K562 (cell line): Measurements from ENCODE around the gene OLFML3. TPM values are rescaled to one million over a fixed set of nuclear protein-coding genes. Genes with fewer than 3 reads are reported as not detected.
"Not testable (repeated sequence)": the region's sequence is repeated elsewhere in the genome, so short reads cannot be mapped to it uniquely, and the experiment has no call there.

Source experiments
- ATAC-seq: fragments of 200-7000 bp; cut with Tn5 transposase; 3 replicates; pipeline ENCODE4 v1.9.1; 2020; ENCODE audit warnings: moderate library complexity
- BruUV-seq: library from RNA; stranded (reverse); fragments of 400-500 nt; replicated peaks from 2 replicates; lab custom pipeline; 2021; lab: Mats Ljungman, UMichigan
- CTCF ChIA-PET: fragments of 300-600 bp; formaldehyde crosslinking; extraction: SDS; loops from one replicate; lab custom pipeline; 2021; ENCODE audit warnings: low intra/inter-chr PET ratio; lab: Yijun Ruan, JAX
- POLR2A ChIA-PET: fragments of 300-600, 350-650 bp; sonication (Branson Sonifier 250); formaldehyde crosslinking; extraction: SDS; loops from one replicate; lab custom pipeline; 2021; ENCODE audit warnings: antibody characterized with exemption, inconsistent platforms; lab: Yijun Ruan, JAX
- DNase-seq, 4 experiments: peaks; one replicate each; pipeline versions ENCODE4 v3.0.0 to v3.0.0-alpha.2; 2011 to 2018; ENCODE audit warnings: low spot score in 3 of 4, mixed read lengths in 3 of 4; ENCODE audit errors: extremely low read depth in 1 of 4
- FAIRE-seq: peaks from 2 replicates; lab custom pipeline; 2011; peaks lifted over from hg19 to GRCh38; lab: Jason Lieb, UNC
- H2AFZ ChIP-seq: 2 replicates; pipeline ENCODE4 v1.6.0; 2011; ENCODE audit warnings: low read depth, low read length, control low read depth, inconsistent platforms
- H3K27ac ChIP-seq: fragments of 200-600 bp; 3 replicates; pipeline ENCODE4 v1.8.0; 2011; ENCODE audit warnings: low read depth, mild to moderate bottlenecking, control low read depth, inconsistent platforms, low read length, moderate library complexity, mixed read lengths; ENCODE audit errors: extremely low read depth
- H3K27me3 ChIP-seq, 2 experiments: fragments of 300-600 bp in 1 of 2; 2 replicates in 1 of 2; 3 replicates in 1 of 2; pipeline versions ENCODE4 v1.6.0 to v1.8.0; 2011; ENCODE audit warnings: inconsistent platforms in 2 of 2, low read length in 2 of 2, mild to moderate bottlenecking in 1 of 2, mixed read lengths in 1 of 2, moderate library complexity in 1 of 2; ENCODE audit not compliant: control insufficient read depth in 2 of 2, insufficient read depth in 2 of 2
- H3K36me3 ChIP-seq: fragments of 300-600 bp; 3 replicates; pipeline ENCODE4 v1.8.0; 2011; ENCODE audit warnings: mild to moderate bottlenecking, low read length, inconsistent platforms; ENCODE audit not compliant: control insufficient read depth, insufficient read depth
- H3K4me1 ChIP-seq, 2 experiments: fragments of 200-600 bp in 1 of 2; replicated peaks in 1 of 2; 2 replicates in 1 of 2; 3 replicates in 1 of 2; pipeline versions ENCODE4 v1.5.1 to v1.8.0; 2011; ENCODE audit warnings: inconsistent platforms in 2 of 2, low read length in 2 of 2, mild to moderate bottlenecking in 1 of 2, mixed read lengths in 1 of 2, moderate library complexity in 1 of 2; ENCODE audit not compliant: control insufficient read depth in 2 of 2, insufficient read depth in 2 of 2
- H3K4me2 ChIP-seq: 2 replicates; pipeline ENCODE4 v1.6.1; 2011; ENCODE audit warnings: low read length, control low read depth, inconsistent platforms, mixed read lengths; ENCODE audit not compliant: insufficient read depth
- H3K4me3 ChIP-seq: fragments of 200-600 bp; sonication (generic), shearing (Covaris generic); 2 replicates; pipeline ENCODE4 v1.5.1; 2016; ENCODE audit warnings: control low read depth, inconsistent platforms
- H3K79me2 ChIP-seq: fragments of 200-600 bp; 3 replicates; pipeline ENCODE4 v1.8.0; 2011; ENCODE audit warnings: low read length, inconsistent platforms; ENCODE audit not compliant: control insufficient read depth, insufficient read depth
- H3K9ac ChIP-seq, 2 experiments: 2 replicates each; pipeline versions ENCODE4 v1.6.0 to v1.6.1; 2011; ENCODE audit warnings: low read depth in 2 of 2, low read length in 2 of 2, control low read depth in 1 of 2, inconsistent platforms in 1 of 2, mild to moderate bottlenecking in 1 of 2, mixed read lengths in 1 of 2; ENCODE audit not compliant: insufficient read depth in 1 of 2
- H3K9me1 ChIP-seq: one replicate; pipeline ENCODE4 v1.6.0; 2011; ENCODE audit warnings: inconsistent platforms, mild to moderate bottlenecking, low read length, moderate library complexity; ENCODE audit not compliant: control insufficient read depth, insufficient read depth
- H3K9me3 ChIP-seq: replicated peaks from 2 replicates; pipeline ENCODE4 v1.5.1; 2011; ENCODE audit warnings: low read depth, low read length, inconsistent platforms; ENCODE audit not compliant: control insufficient read depth, insufficient read depth
- H4K20me1 ChIP-seq: replicated peaks from 2 replicates; pipeline ENCODE4 v1.6.1; 2011; ENCODE audit warnings: low read length, inconsistent platforms, mixed read lengths; ENCODE audit not compliant: control insufficient read depth, insufficient read depth
- CEBPB ChIP-seq: fragments of 450-650 bp; IDR thresholded peaks from 2 replicates; pipeline ENCODE4 v1.6.1; 2016; ENCODE audit warnings: missing genetic modification characterization, missing compliant biosample characterization
- CEBPG ChIP-seq, 3 experiments: fragments of 200-800 bp in 1 of 3; sonication (Bioruptor generic) in 1 of 3; sonication (generic) in 1 of 3; formaldehyde crosslinking in 1 of 3; IDR thresholded peaks in 2 of 3; conservative IDR thresholded peaks in 1 of 3; 2 replicates each; pipeline versions ENCODE4 v1.6.1 to v1.8.0; 2016 to 2022; ENCODE audit warnings: missing compliant biosample characterization in 2 of 3, missing genetic modification characterization in 2 of 3, mild to moderate bottlenecking in 1 of 3, missing genetic modification reagents in 1 of 3
- EP400 ChIP-seq: fragments of 450-650 bp; IDR thresholded peaks from 2 replicates; pipeline ENCODE4 v1.6.1; 2017; ENCODE audit warnings: antibody characterized with exemption, mild to moderate bottlenecking, moderate library complexity
- ZBTB7A ChIP-seq: IDR thresholded peaks from 2 replicates; pipeline ENCODE4 v1.6.1; 2011; ENCODE audit warnings: low read depth, mild to moderate bottlenecking, low read length, moderate library complexity, borderline replicate concordance; ENCODE audit not compliant: control insufficient read depth
- WGBS: fragments of 100-300 bp; shearing (Covaris generic); methylation state at CpG from one replicate; pipeline ENCODE4 v1.1.6; 2016; ENCODE audit warnings: low coverage, mixed read lengths; ENCODE audit not compliant: insufficient coverage; ENCODE audit errors: missing lambda C conversion rate; 5-methylcytosine and 5-hydroxymethylcytosine counted together
- in situ Hi-C: fragments of 300-500 bp; cut with MboI; formaldehyde crosslinking; loops from 4 replicates; pipeline ENCODE4 v1.15.0; 2018; ENCODE audit warnings: inconsistent platforms, mixed read lengths
- intact Hi-C: fragments of 100-400 bp; cut with micrococcal nuclease; formaldehyde crosslinking; loops from 2 replicates; pipeline ENCODE4 v1.14.2; 2022
- polyA plus RNA-seq, 8 experiments: library from polyadenylated mRNA; depleted of rRNA in 4 of 8; stranded (reverse) in 5 of 8; unstranded in 3 of 8; fragments of >200 nt; fragmentation: Nextera tagmentation in 2 of 8; fragmentation: Illumina TruSeq in 1 of 8; extraction: Ambion mirVana in 2 of 8; extraction: Trizol in 1 of 8; gene quantifications; 2 replicates each; pipeline versions ENCODE4 v1.2.1 to v1.2.3, GENCODE V29; 2011 to 2014; ENCODE audit warnings: inconsistent platforms in 1 of 8, missing spikeins in 1 of 8
- total RNA-seq, 7 experiments: library from RNA; depleted of rRNA in 6 of 7; stranded (reverse); fragments of >200 nt in 6 of 7; fragmentation: Illumina TruSeq in 2 of 7; extraction: Trizol in 2 of 7; gene quantifications; 2 replicates each; pipeline versions ENCODE4 v1.2.1 to v1.2.3, GENCODE V29; 2011 to 2021; ENCODE audit warnings: low replicate concordance in 1 of 7
- TF ChIP-seq, protein P1 (sequence below), 2 experiments: fragments of 450-650 bp in 1 of 2; sonication (generic) in 1 of 2; formaldehyde crosslinking in 1 of 2; IDR thresholded peaks in 1 of 2; conservative IDR thresholded peaks in 1 of 2; 2 replicates each; pipeline versions ENCODE4 v1.6.1 to v1.8.1; 2016 to 2023; ENCODE audit warnings: mild to moderate bottlenecking in 2 of 2, moderate library complexity in 2 of 2, inconsistent platforms in 1 of 2, missing genetic modification reagents in 1 of 2

OLFML3 gene
- total and polyA plus RNA-seq, 9 of the 15 experiments (the other 6 are each of a cell fraction or from before 2014, with no cell fraction given), result 0.07 to 0.13 (median 0.07) TPM; not detected in 6

DNA sequence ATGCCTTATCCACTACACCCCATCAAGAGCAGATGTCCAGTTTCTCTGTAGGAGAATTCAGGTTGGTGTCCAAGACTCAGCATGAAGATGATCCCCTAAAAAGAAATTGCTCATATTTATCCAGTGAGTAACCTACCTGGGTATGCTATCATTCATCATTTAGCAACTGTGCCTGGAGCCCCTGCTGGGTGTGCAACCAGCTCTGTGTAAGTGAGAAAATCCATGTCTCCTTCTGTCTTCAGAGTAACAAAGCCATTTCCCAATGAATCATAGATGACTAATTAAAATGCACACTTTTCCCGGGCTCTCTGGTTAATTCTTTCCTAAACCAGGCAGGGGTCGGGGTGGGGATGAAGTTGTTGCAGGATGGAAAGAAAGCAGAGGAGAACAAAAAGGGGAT lies 35.8 kb downstream of the OLFML3 start:
- H3K27ac ChIP-seq, result no peak overlapping the region
- ChIA-PET POLR2A (no interaction called here), CTCF (no interaction called here)
- ATAC-seq (no peak), FAIRE-seq (no peak), DNase-seq (no peak)
- no peaks in the 10 kb centered on the region for H3K9me1 ChIP-seq
- H3K79me2 ChIP-seq, result no peaks in the 10 kb centered on the region
- no peak overlapping the region for H3K4me3 ChIP-seq
- peaks cover 0 to 2% of the 10 kb centered on the region in 2 experiments; a peak in 2 of 5 replicates for H3K4me1 ChIP-seq
- no peaks in the 10 kb centered on the region for H4K20me1 ChIP-seq
- in situ Hi-C loops (no loop called here), intact Hi-C loops (no loop called here)
- no peak for TF ChIP-seq ZBTB7A
- no peak for TF ChIP-seq EP400
- no peaks in the 10 kb centered on the region for H3K36me3 ChIP-seq
- H3K4me2 ChIP-seq, result no peak overlapping the region
- no peaks in the 10 kb centered on the region; the same call in 1 of the 2 replicates for H3K9me3 ChIP-seq
- no TSS peak for BruUV-seq
- no peak overlapping the region for H3K9ac ChIP-seq
- H3K27me3 ChIP-seq, result peaks cover 0 to 15% of the 10 kb centered on the region in 2 experiments; a peak in 1 of 5 replicates
- H2AFZ ChIP-seq, result no peak overlapping the region
- WGBS, result 0% methylated on average over 2 of the region's 2 CpGs

DNA sequence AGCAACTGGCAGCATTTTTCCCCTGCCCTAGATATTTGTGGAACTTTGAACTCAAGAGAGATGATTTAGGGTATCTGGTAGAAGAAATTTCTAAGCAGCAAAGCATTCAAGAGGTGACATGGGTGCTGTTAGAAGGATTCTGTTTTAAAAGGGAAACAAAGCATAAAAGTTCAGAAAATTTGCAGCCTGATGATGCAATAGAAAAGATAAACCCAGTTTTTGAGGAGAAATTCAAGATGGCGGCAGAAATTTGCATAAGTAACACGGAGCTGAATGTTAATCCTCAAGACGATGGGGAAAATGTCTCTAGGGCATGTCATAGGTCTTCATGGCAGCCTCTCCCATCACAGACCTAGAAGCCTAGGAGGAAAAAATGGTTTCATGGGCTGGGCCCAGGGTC lies 40.5 kb downstream of the OLFML3 start:
- POLR2A ChIA-PET, result interaction anchor here (0.6 kb wide), 1 partner anchor 777 kb away, joined by 5 read pairs; no protein-coding TSS in a partner anchor
- H3K9me3 ChIP-seq; H2AFZ ChIP-seq; ATAC-seq; H4K20me1 ChIP-seq; H3K79me2 ChIP-seq; H3K4me2 ChIP-seq; DNase-seq; H3K36me3 ChIP-seq; intact Hi-C loops; BruUV-seq; H3K4me1 ChIP-seq; CTCF ChIA-PET; H3K9me1 ChIP-seq; H3K4me3 ChIP-seq; H3K27ac ChIP-seq; H3K9ac ChIP-seq; FAIRE-seq; in situ Hi-C loops; TF ChIP-seq CEBPG (CRISPR knock-in tag; IDR thresholded peaks at IDR 0.05): not testable (repeated sequence)
- peaks cover 0 to 10% of the 10 kb centered on the region in 2 experiments; a peak in 1 of 5 replicates for H3K27me3 ChIP-seq
- TF ChIP-seq, protein P1, sequence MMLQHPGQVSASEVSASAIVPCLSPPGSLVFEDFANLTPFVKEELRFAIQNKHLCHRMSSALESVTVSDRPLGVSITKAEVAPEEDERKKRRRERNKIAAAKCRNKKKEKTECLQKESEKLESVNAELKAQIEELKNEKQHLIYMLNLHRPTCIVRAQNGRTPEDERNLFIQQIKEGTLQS (IDR thresholded peaks at IDR 0.05), result peak; percentile 86
- TF ChIP-seq, protein P1 (CRISPR knock-in tag; conservative IDR thresholded peaks at IDR 0.05), result not testable (repeated sequence)
- TF ChIP-seq CEBPB (tag), result peak; percentile 63
- TF ChIP-seq CEBPG (tag; conservative IDR thresholded peaks at IDR 0.05 in 1 of 2, IDR thresholded peaks at IDR 0.05 in 1 of 2), result peak; percentile 61 to 68; a peak in 3 of 4 replicates
- 0% methylated on average over 3 of the region's 3 CpGs for WGBS
